Stimulated activated CD8-positive, alpha-beta memory T cell treated with anti-CD3 and anti-CD28 coated beads, Interleukin-7, amount 100 ng/mL, for 4 hours (primary cell): ENCODE measurements around the gene VDR.

ENCODE experiments used
- DNase-seq, 2 donors: peaks; one replicate each; pipeline ENCODE4 v3.0.0-alpha.2; 2020; ENCODE audit warnings: low read depth in 2 of 2

Gene VDR

GRCh38 chr12:47930634-47931033 is 25.8 kb upstream of the VDR start:
- no peak for DNase-seq

- DNase-seq = no peak
These were observed 22.6 kb upstream of the VDR start for GRCh38 chr12:47927346-47927745.

- no peak for DNase-seq
These were observed 17.1 kb upstream of the VDR start for GRCh38 chr12:47921907-47922306.

- DNase-seq = no peak
These were observed 16.1 kb upstream of the VDR start for GRCh38 chr12:47920913-47921312.

- DNase-seq = no peak
These were observed 8.3 kb upstream of the VDR start for GRCh38 chr12:47913081-47913480.

GRCh38 chr12:47912556-47912955 is 7.8 kb upstream of the VDR start:
- DNase-seq = no peak

GRCh38 chr12:47910981-47911380 is 6.2 kb upstream of the VDR start:
- no peak for DNase-seq

- DNase-seq = no peak
These were observed 5.7 kb upstream of the VDR start for GRCh38 chr12:47910486-47910885.

GRCh38 chr12:47909839-47910465 is 5.2 kb upstream of the VDR start:
- no peak for DNase-seq

- no peak for DNase-seq
These were observed 3.9 kb upstream of the VDR start for GRCh38 chr12:47908738-47909137.

GRCh38 chr12:47907851-47908454 is 3.2 kb upstream of the VDR start:
- no peak for DNase-seq

GRCh38 chr12:47903927-47904712 is 674 bp downstream of the VDR start:
- DNase-seq = peak; percentile 56 to 59

GRCh38 chr12:47903151-47903611 is 1.6 kb downstream of the VDR start:
- no peak for DNase-seq

- DNase-seq = no peak
These were observed 2.6 kb downstream of the VDR start for GRCh38 chr12:47902131-47902639.

GRCh38 chr12:47901718-47902093 is 3.1 kb downstream of the VDR start:
- no peak for DNase-seq

- no peak for DNase-seq
These were observed 3.6 kb downstream of the VDR start for GRCh38 chr12:47901063-47901717.

GRCh38 chr12:47900131-47901062 is 4.4 kb downstream of the VDR start:
- no peak for DNase-seq

- no peak for DNase-seq
These were observed 5.3 kb downstream of the VDR start for GRCh38 chr12:47899466-47899865.

GRCh38 chr12:47896633-47897032 is 8.2 kb downstream of the VDR start:
- no peak for DNase-seq

- DNase-seq = no peak
These were observed 8.8 kb downstream of the VDR start for GRCh38 chr12:47896022-47896421.

GRCh38 chr12:47894652-47895051 is 10.1 kb downstream of the VDR start:
- DNase-seq = no peak
